Mucosa of descending colon (tissue), 3 donors: ENCODE data around the gene RIC8A. TPM values are rescaled to one million over a fixed set of nuclear protein-coding genes. Genes with fewer than 3 reads are reported as not detected.
"Not testable (repeated sequence)": the region's sequence is repeated elsewhere in the genome, so short reads cannot be mapped to it uniquely, and the experiment has no call there.

Source experiments
- ATAC-seq: fragments of 200-7000 bp; cut with Tn5 transposase; one replicate; pipeline ENCODE4 v1.9.1; 2020; ENCODE audit warnings: mild to moderate bottlenecking, moderate library complexity
- DNase-seq, 3 donors: peaks; one replicate each; pipeline ENCODE4 v3.0.0-alpha.2; 2020
- H3K36me3 ChIP-seq: fragments of 200-600 bp; one replicate; pipeline ENCODE4 v1.8.0; 2021; ENCODE audit warnings: low read depth, mild to moderate bottlenecking
- H3K4me1 ChIP-seq: fragments of 200-600 bp; one replicate; pipeline ENCODE4 v1.8.0; 2021; ENCODE audit warnings: low read depth, mild to moderate bottlenecking
- H3K4me3 ChIP-seq: fragments of 200-600 bp; one replicate; pipeline ENCODE4 v1.8.0; 2021; ENCODE audit warnings: mild to moderate bottlenecking
- H3K9me3 ChIP-seq: fragments of 200-600 bp; one replicate; pipeline ENCODE4 v1.8.0; 2021; ENCODE audit warnings: mild to moderate bottlenecking
- CTCF ChIP-seq: fragments of 200-600 bp; IDR thresholded peaks from one replicate; pipeline ENCODE4 v1.8.0; 2022; ENCODE audit warnings: antibody characterized with exemption, mild to moderate bottlenecking
- intact Hi-C, 2 donors: fragments of 100-400 bp; cut with DNase I in 1 of 2; cut with micrococcal nuclease in 1 of 2; formaldehyde crosslinking; loops; one replicate each; pipeline versions ENCODE4 v1.11.0 to v1.11.1; 2022; cut with DNase I, micrococcal nuclease
- total RNA-seq, 3 donors: library from RNA; stranded (reverse); fragmentation: NEBNext Ultra II Directional in 2 of 3; extraction: Animal tissue kit (Norgen Biotek cat#: 25700) in 2 of 3; gene quantifications; one replicate each; pipeline versions ENCODE4 v1.2.1 to v1.2.4, GENCODE V29; 2021 to 2023
- donor health status: DM: no; HTN: no; CAD: no; lungs with moderate emphysema.
- donor health status: DM: no; HTN: no; CAD: no.
- donor health status: DM: no; HTN: yes; CAD: no.

RIC8A gene
- total RNA-seq, 3 donors from 2014 or later, result 75.1 to 93.1 (median 82.2) TPM

GRCh38 chr11:215581-216037, 8.1 kb downstream of the RIC8A start:
- Histone ChIP-seq H3K9me3 (no peaks in the 10 kb centered on the region), H3K36me3 (peaks cover 7% of the 10 kb centered on the region), H3K4me1 (no peaks in the 10 kb centered on the region), H3K4me3 (no peak overlapping the region)
- TF ChIP-seq CTCF, result no peak
- intact Hi-C loops, result no loop called here
- peak; percentile 8 for ATAC-seq
- DNase-seq, result no peak

GRCh38 chr11:216081-216974, 8.8 kb downstream of the RIC8A start:
- peaks cover 7% of the 10 kb centered on the region for H3K36me3 ChIP-seq
- no peak for DNase-seq
- no peaks in the 10 kb centered on the region for H3K4me1 ChIP-seq
- no peak for ATAC-seq
- TF ChIP-seq CTCF, result no peak
- H3K4me3 ChIP-seq, result no peak overlapping the region
- no peaks in the 10 kb centered on the region for H3K9me3 ChIP-seq
- intact Hi-C loops, result no loop called here

- Histone ChIP-seq H3K9me3 (no peaks in the 10 kb centered on the region), H3K4me3 (no peak overlapping the region), H3K4me1 (no peaks in the 10 kb centered on the region), H3K36me3 (peaks cover 7% of the 10 kb centered on the region)
- ATAC-seq (no peak), DNase-seq (no peak)
- TF ChIP-seq CTCF, result no peak
- intact Hi-C loops, result no loop called here
Observed at GRCh38 chr11:217704-218103, 10.2 kb downstream of the RIC8A start.

GRCh38 chr11:218815-219593, 11.5 kb downstream of the RIC8A start:
- no peak for DNase-seq
- Histone ChIP-seq H3K4me3 (no peak overlapping the region), H3K36me3 (peaks cover 7% of the 10 kb centered on the region), H3K4me1 (no peaks in the 10 kb centered on the region), H3K9me3 (no peaks in the 10 kb centered on the region)
- TF ChIP-seq CTCF, result no peak
- ATAC-seq, result no peak
- intact Hi-C loops, result no loop called here

GRCh38 chr11:220641-221215, 13.2 kb downstream of the RIC8A start:
- intact Hi-C loops, H3K36me3 ChIP-seq, ATAC-seq, H3K4me1 ChIP-seq, H3K9me3 ChIP-seq, H3K4me3 ChIP-seq, DNase-seq: not testable (repeated sequence)

GRCh38 chr11:221539-221938, 14.0 kb downstream of the RIC8A start:
- Histone ChIP-seq H3K9me3 (no peaks in the 10 kb centered on the region), H3K4me3 (no peak overlapping the region), H3K4me1 (no peaks in the 10 kb centered on the region), H3K36me3 (no peaks in the 10 kb centered on the region)
- DNase-seq, result no peak
- intact Hi-C loops, result no loop called here
- no peak for TF ChIP-seq CTCF
- no peak for ATAC-seq
